Measurements from ENCODE around the gene SLC16A2.

Gene SLC16A2

GRCh38 chrX:74520291-74520690, 99.0 kb downstream of the SLC16A2 start:
- Histone ChIP-seq H3K14ac (ENCODE audit: low read length in 2 of 2) (no peak overlapping the region), H2BK12ac (ENCODE audit: low read length in 2 of 2) (no peak overlapping the region)
- 87% methylated on average over 3 of the region's 3 CpGs for WGBS

DNA sequence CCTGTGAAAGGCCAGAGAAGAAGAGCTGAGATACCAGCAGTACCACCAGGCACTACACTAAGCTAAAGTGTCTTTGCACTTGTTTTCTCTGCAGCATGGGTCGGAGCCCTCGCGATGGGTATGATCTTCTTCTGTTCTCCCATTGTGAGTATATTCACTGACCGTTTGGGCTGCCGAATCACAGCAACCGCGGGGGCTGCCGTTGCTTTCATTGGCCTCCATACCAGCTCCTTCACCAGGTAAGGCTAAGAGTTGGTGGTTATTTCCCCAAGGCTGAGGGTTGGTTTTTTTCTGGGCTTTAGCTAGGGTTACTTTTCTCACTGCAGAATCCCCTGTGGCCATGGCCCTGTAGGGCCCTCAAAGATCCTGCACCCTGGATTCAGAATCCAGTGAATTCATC, 99.6 kb downstream of the SLC16A2 start:
- no peak for DNase-seq
- H3K4me1 ChIP-seq (ENCODE audit: control insufficient read depth, insufficient read depth, low read depth, low read length), result no peaks in the 10 kb centered on the region
- no peaks in the 10 kb centered on the region for H3K79me1 ChIP-seq (replicated peaks; ENCODE audit: low read length, poor library complexity, severe bottlenecking)
- H3K9me3 ChIP-seq (ENCODE audit: control insufficient read depth, low read length), result peaks cover 5% of the 10 kb centered on the region
- H2BK12ac ChIP-seq (ENCODE audit: low read length in 2 of 2), result no peak overlapping the region
- H2AK5ac ChIP-seq (ENCODE audit: low read length, severe bottlenecking), result no peak overlapping the region
- no peak overlapping the region for H3K4me3 ChIP-seq (ENCODE audit: insufficient read depth in 1 of 2, low read depth in 1 of 2, low read length in 2 of 2)
- H2AFZ ChIP-seq (ENCODE audit: low read depth, low read length), result no peak overlapping the region
- H3K9ac ChIP-seq (ENCODE audit: low read length), result no peak overlapping the region
- no peak overlapping the region for H4K91ac ChIP-seq (ENCODE audit: low read length)
- no peak overlapping the region for H3K23ac ChIP-seq (ENCODE audit: low read length in 2 of 2)
- H3K18ac ChIP-seq (ENCODE audit: low read depth in 1 of 2, low read length in 2 of 2), result no peak overlapping the region
- H4K8ac ChIP-seq (ENCODE audit: low read length), result no peak overlapping the region
- H3K27me3 ChIP-seq (ENCODE audit: control insufficient read depth in 1 of 2, insufficient read depth in 1 of 2, low read length in 2 of 2), result peaks cover 0 to 7% of the 10 kb centered on the region in 2 experiments
- H2BK120ac ChIP-seq (ENCODE audit: low read depth, low read length), result no peak overlapping the region
- no peak overlapping the region for H3K14ac ChIP-seq (ENCODE audit: low read length in 2 of 2)
- H3K27ac ChIP-seq (ENCODE audit: low read length, poor library complexity, severe bottlenecking), result no peak overlapping the region
- no peak overlapping the region for H2BK15ac ChIP-seq (ENCODE audit: low read depth, poor library complexity, severe bottlenecking)
- WGBS, result 98% methylated on average over 7 of the region's 8 CpGs
- no peak overlapping the region for H3K4me2 ChIP-seq (ENCODE audit: low read length, poor library complexity, severe bottlenecking)
- peaks cover 0 to 3% of the 10 kb centered on the region in 2 experiments for H3K36me3 ChIP-seq (ENCODE audit: control insufficient read depth in 1 of 2, insufficient read depth in 2 of 2, low read depth in 1 of 2, low read length in 2 of 2)
- H3K4ac ChIP-seq (ENCODE audit: low read depth in 1 of 2, low read length in 2 of 2), result no peak overlapping the region
- H2BK5ac ChIP-seq (ENCODE audit: low read depth, low read length, poor library complexity, severe bottlenecking), result no peak overlapping the region

More at GRCh38 chrX:74520291-74520690, 99.0 kb downstream of the SLC16A2 start:
- Histone ChIP-seq H2AK5ac (ENCODE audit: low read length, severe bottlenecking) (no peak overlapping the region), H3K27ac (ENCODE audit: low read length, poor library complexity, severe bottlenecking) (no peak overlapping the region), H2BK5ac (ENCODE audit: low read depth, low read length, poor library complexity, severe bottlenecking) (no peak overlapping the region), H3K4me1 (ENCODE audit: control insufficient read depth, insufficient read depth, low read depth, low read length) (no peaks in the 10 kb centered on the region), H4K8ac (ENCODE audit: low read length) (no peak overlapping the region), H3K4me2 (ENCODE audit: low read length, poor library complexity, severe bottlenecking) (no peak overlapping the region), H3K9ac (ENCODE audit: low read length) (peak overlapping the region; percentile 14), H3K27me3 (ENCODE audit: control insufficient read depth in 1 of 2, insufficient read depth in 1 of 2, low read length in 2 of 2) (peaks cover 0 to 2% of the 10 kb centered on the region in 2 experiments), H4K91ac (ENCODE audit: low read length) (no peak overlapping the region), H3K9me3 (ENCODE audit: control insufficient read depth, low read length) (peaks cover 5% of the 10 kb centered on the region), H2AFZ (ENCODE audit: low read depth, low read length) (no peak overlapping the region), H2BK120ac (ENCODE audit: low read depth, low read length) (no peak overlapping the region), H3K18ac (ENCODE audit: low read depth in 1 of 2, low read length in 2 of 2) (no peak overlapping the region), H3K4ac (ENCODE audit: low read depth in 1 of 2, low read length in 2 of 2) (no peak overlapping the region), H3K4me3 (ENCODE audit: insufficient read depth in 1 of 2, low read depth in 1 of 2, low read length in 2 of 2) (no peak overlapping the region), H2BK15ac (ENCODE audit: low read depth, poor library complexity, severe bottlenecking) (no peak overlapping the region), H3K79me1 (replicated peaks; ENCODE audit: low read length, poor library complexity, severe bottlenecking) (no peaks in the 10 kb centered on the region), H3K23ac (ENCODE audit: low read length in 2 of 2) (no peak overlapping the region), H3K36me3 (ENCODE audit: control insufficient read depth in 1 of 2, insufficient read depth in 2 of 2, low read depth in 1 of 2, low read length in 2 of 2) (peaks cover 0 to 3% of the 10 kb centered on the region in 2 experiments)
- DNase-seq, result no peak

DNA sequence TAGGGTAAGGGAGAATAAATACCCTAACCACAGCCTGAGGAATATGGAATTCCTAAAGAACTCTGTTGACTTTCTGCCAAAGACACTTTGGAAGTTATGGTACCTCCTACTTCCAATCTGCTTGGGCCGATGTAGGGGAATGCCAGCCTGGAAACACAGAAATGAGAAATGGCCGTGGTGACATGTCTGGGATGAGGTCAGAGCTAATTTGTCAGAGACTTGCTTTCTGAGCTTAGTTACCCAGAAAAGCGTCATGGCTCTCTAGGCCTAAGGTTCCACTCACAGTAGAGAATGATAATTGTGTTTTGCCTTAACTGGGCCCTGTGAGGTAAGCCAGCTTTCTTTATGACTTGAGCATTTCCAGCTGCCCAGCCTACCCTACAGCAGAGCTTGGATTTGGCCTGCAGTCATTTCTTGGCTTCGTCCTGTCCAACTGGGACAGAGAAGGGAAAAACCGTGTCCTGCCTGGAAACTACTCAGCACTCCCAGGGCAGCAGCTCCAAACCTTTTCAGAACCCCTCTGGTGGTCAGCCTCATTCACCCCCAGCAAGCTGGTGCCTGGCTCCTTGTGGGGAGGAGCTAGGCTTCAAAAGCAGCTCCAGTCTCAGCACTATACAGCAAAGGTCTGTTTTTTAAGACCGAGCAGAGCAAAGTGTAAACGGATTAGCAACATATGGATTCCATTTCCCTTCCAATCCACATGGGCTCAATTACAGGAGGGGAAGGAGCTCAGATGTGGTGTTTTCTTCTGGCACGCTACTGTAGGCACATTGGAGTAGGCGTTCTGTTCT, 100.9 kb downstream of the SLC16A2 start:
- H3K23ac ChIP-seq (ENCODE audit: low read length in 2 of 2), result no peak overlapping the region
- H2AFZ ChIP-seq (ENCODE audit: low read depth, low read length), result no peak overlapping the region
- H3K9me3 ChIP-seq (ENCODE audit: control insufficient read depth, low read length), result no peaks in the 10 kb centered on the region
- DNase-seq, result peak; percentile 28
- WGBS, result 94% methylated on average over 5 of the region's 9 CpGs
- no peak overlapping the region for H4K91ac ChIP-seq (ENCODE audit: low read length)
- no peak overlapping the region for H2AK5ac ChIP-seq (ENCODE audit: low read length, severe bottlenecking)
- no peak overlapping the region for H2BK15ac ChIP-seq (ENCODE audit: low read depth, poor library complexity, severe bottlenecking)
- no peak overlapping the region for H3K14ac ChIP-seq (ENCODE audit: low read length in 2 of 2)
- H3K4me3 ChIP-seq (ENCODE audit: insufficient read depth in 1 of 2, low read depth in 1 of 2, low read length in 2 of 2), result no peak overlapping the region
- no peak overlapping the region for H2BK120ac ChIP-seq (ENCODE audit: low read depth, low read length)
- no peak overlapping the region for H4K8ac ChIP-seq (ENCODE audit: low read length)
- H3K4me2 ChIP-seq (ENCODE audit: low read length, poor library complexity, severe bottlenecking), result no peak overlapping the region
- no peaks in the 10 kb centered on the region for H3K79me1 ChIP-seq (replicated peaks; ENCODE audit: low read length, poor library complexity, severe bottlenecking)
- no peak overlapping the region for H2BK12ac ChIP-seq (ENCODE audit: low read length in 2 of 2)
- no peak overlapping the region for H3K18ac ChIP-seq (ENCODE audit: low read depth in 1 of 2, low read length in 2 of 2)
- H3K36me3 ChIP-seq (ENCODE audit: control insufficient read depth in 1 of 2, insufficient read depth in 2 of 2, low read depth in 1 of 2, low read length in 2 of 2), result peaks cover 0 to 3% of the 10 kb centered on the region in 2 experiments
- H3K4me1 ChIP-seq (ENCODE audit: control insufficient read depth, insufficient read depth, low read depth, low read length), result no peaks in the 10 kb centered on the region
- H3K27ac ChIP-seq (ENCODE audit: low read length, poor library complexity, severe bottlenecking), result no peak overlapping the region
- H3K27me3 ChIP-seq (ENCODE audit: control insufficient read depth in 1 of 2, insufficient read depth in 1 of 2, low read length in 2 of 2), result peaks cover 0 to 10% of the 10 kb centered on the region in 2 experiments
- no peak overlapping the region for H3K4ac ChIP-seq (ENCODE audit: low read depth in 1 of 2, low read length in 2 of 2)
- no peak overlapping the region for H2BK5ac ChIP-seq (ENCODE audit: low read depth, low read length, poor library complexity, severe bottlenecking)
- peak overlapping the region; percentile 45 for H3K9ac ChIP-seq (ENCODE audit: low read length)

- Histone ChIP-seq H3K9ac (ENCODE audit: low read length) (no peak overlapping the region), H3K4me1 (ENCODE audit: control insufficient read depth, insufficient read depth, low read depth, low read length) (no peaks in the 10 kb centered on the region), H3K36me3 (ENCODE audit: control insufficient read depth in 1 of 2, insufficient read depth in 2 of 2, low read depth in 1 of 2, low read length in 2 of 2) (peaks cover 0 to 3% of the 10 kb centered on the region in 2 experiments)
Observed at GRCh38 chrX:74523224-74523623, 101.9 kb downstream of the SLC16A2 start.

More at GRCh38 chrX:74523224-74523623, 101.9 kb downstream of the SLC16A2 start:
- Histone ChIP-seq H4K91ac (ENCODE audit: low read length) (no peak overlapping the region), H3K4me3 (ENCODE audit: insufficient read depth in 1 of 2, low read depth in 1 of 2, low read length in 2 of 2) (no peak overlapping the region), H3K9me3 (ENCODE audit: control insufficient read depth, low read length) (no peaks in the 10 kb centered on the region), H3K4ac (ENCODE audit: low read depth in 1 of 2, low read length in 2 of 2) (no peak overlapping the region), H3K23ac (ENCODE audit: low read length in 2 of 2) (no peak overlapping the region), H3K79me1 (replicated peaks; ENCODE audit: low read length, poor library complexity, severe bottlenecking) (no peaks in the 10 kb centered on the region), H4K8ac (ENCODE audit: low read length) (no peak overlapping the region), H3K14ac (ENCODE audit: low read length in 2 of 2) (no peak overlapping the region), H2BK5ac (ENCODE audit: low read depth, low read length, poor library complexity, severe bottlenecking) (no peak overlapping the region), H2BK120ac (ENCODE audit: low read depth, low read length) (no peak overlapping the region), H3K27ac (ENCODE audit: low read length, poor library complexity, severe bottlenecking) (no peak overlapping the region), H3K27me3 (ENCODE audit: control insufficient read depth in 1 of 2, insufficient read depth in 1 of 2, low read length in 2 of 2) (peaks cover 0 to 15% of the 10 kb centered on the region in 2 experiments), H3K4me2 (ENCODE audit: low read length, poor library complexity, severe bottlenecking) (no peak overlapping the region), H2AFZ (ENCODE audit: low read depth, low read length) (no peak overlapping the region), H2AK5ac (ENCODE audit: low read length, severe bottlenecking) (no peak overlapping the region), H2BK15ac (ENCODE audit: low read depth, poor library complexity, severe bottlenecking) (no peak overlapping the region), H3K18ac (ENCODE audit: low read depth in 1 of 2, low read length in 2 of 2) (no peak overlapping the region), H2BK12ac (ENCODE audit: low read length in 2 of 2) (no peak overlapping the region)
- no CpG with 5 or more reads among the region's 1 CpG for WGBS
- no peak for DNase-seq
